Inferior parietal cortex (tissue), 1 donor: ENCODE measurements around the gene SLC25A53.
"Not testable (repeated sequence)": the region's sequence is repeated elsewhere in the genome, so short reads cannot be mapped to it uniquely, and the experiment has no call there.

ENCODE experiments used
- DNase-seq: peaks from one replicate; pipeline ENCODE4 v3.0.0-alpha.2; 2016; ENCODE audit errors: extremely low spot score

SLC25A53 gene

GRCh38 chrX:104134583-104135261, 22.1 kb downstream of the SLC25A53 start:
- DNase-seq = no peak

- DNase-seq = no peak
Measured at GRCh38 chrX:104130808-104131207, 26.0 kb downstream of the SLC25A53 start.

GRCh38 chrX:104126856-104127255, 30.0 kb downstream of the SLC25A53 start:
- no peak for DNase-seq

- DNase-seq = no peak
Measured at GRCh38 chrX:104122829-104123228, 34.0 kb downstream of the SLC25A53 start.

- DNase-seq = no peak
Measured at GRCh38 chrX:104118765-104119164, 38.0 kb downstream of the SLC25A53 start.

GRCh38 chrX:104117759-104118158, 39.0 kb downstream of the SLC25A53 start:
- DNase-seq = no peak

- DNase-seq = peak; percentile 58
Measured at GRCh38 chrX:104113222-104113965, 43.4 kb downstream of the SLC25A53 start.

GRCh38 chrX:104112326-104112951, 44.4 kb downstream of the SLC25A53 start, which contains the start of gene ZCCHC18:
TSS of gene ZCCHC18 (plus strand) at chrX:104112523. CDS start at chrX:104114112, 1,589 bp downstream.
- DNase-seq = peak; percentile 18

- not testable (repeated sequence) for DNase-seq
Measured at GRCh38 chrX:104110491-104111240, 46.1 kb downstream of the SLC25A53 start.

GRCh38 chrX:104108955-104109354, 47.9 kb downstream of the SLC25A53 start:
- DNase-seq = no peak

GRCh38 chrX:104105330-104106262, 51.2 kb downstream of the SLC25A53 start:
- no peak for DNase-seq

GRCh38 chrX:104104676-104105075, 52.1 kb downstream of the SLC25A53 start:
- no peak for DNase-seq

- no peak for DNase-seq
Measured at GRCh38 chrX:104098919-104099318, 57.9 kb downstream of the SLC25A53 start.

- peak; percentile 76 for DNase-seq
Measured at GRCh38 chrX:104098151-104098808, 58.5 kb downstream of the SLC25A53 start.

- DNase-seq = no peak
Measured at GRCh38 chrX:104085919-104086318, 70.9 kb downstream of the SLC25A53 start.

GRCh38 chrX:104085477-104085876, 71.3 kb downstream of the SLC25A53 start:
- DNase-seq = no peak

- DNase-seq = no peak
Measured at GRCh38 chrX:104084534-104085277, 72.1 kb downstream of the SLC25A53 start.

GRCh38 chrX:104084063-104084462, 72.7 kb downstream of the SLC25A53 start:
- no peak for DNase-seq

- DNase-seq = not testable (repeated sequence)
Measured at GRCh38 chrX:104077854-104078253, 79.0 kb downstream of the SLC25A53 start.
